CD8-positive, alpha-beta memory T cell (primary cell): ENCODE data around the gene PXDC1. TPM values are rescaled to one million over a fixed set of nuclear protein-coding genes. Genes with fewer than 3 reads are reported as not detected.

Experiments
- CTCF ChIA-PET: fragments of 350-600 bp; sonication (Branson Sonifier 250); formaldehyde crosslinking; loops from one replicate; lab custom pipeline; 2021; ENCODE audit warnings: antibody characterized with exemption; lab: Charles Lee
- POLR2A ChIA-PET: fragments of 350-600 bp; sonication (Branson Sonifier 250); formaldehyde crosslinking; loops from one replicate; lab custom pipeline; 2021; ENCODE audit warnings: antibody characterized with exemption; lab: Charles Lee
- DNase-seq, 5 donors: peaks; one replicate each; pipeline versions ENCODE4 v3.0.0 to v3.0.0-alpha.2; 2020 to 2022; ENCODE audit warnings: mixed read lengths in 1 of 5
- H3K27ac ChIP-seq: one replicate; pipeline ENCODE4 v1.7.0; 2013; ENCODE audit warnings: low read depth, mild to moderate bottlenecking, low read length, moderate library complexity
- H3K27me3 ChIP-seq: 2 replicates; pipeline ENCODE4 v1.7.0; 2013; ENCODE audit warnings: low read length, mild to moderate bottlenecking; ENCODE audit not compliant: insufficient read depth, poor library complexity, severe bottlenecking
- H3K36me3 ChIP-seq: 2 replicates; pipeline ENCODE4 v1.7.0; 2013; ENCODE audit warnings: mild to moderate bottlenecking, low read length, moderate library complexity; ENCODE audit not compliant: insufficient read depth
- H3K4me1 ChIP-seq: 2 replicates; pipeline ENCODE4 v1.7.0; 2013; ENCODE audit warnings: mild to moderate bottlenecking, low read length, moderate library complexity; ENCODE audit not compliant: insufficient read depth
- H3K4me3 ChIP-seq: 2 replicates; pipeline ENCODE4 v1.7.0; 2013; ENCODE audit warnings: mild to moderate bottlenecking, low read length
- H3K9me3 ChIP-seq: 2 replicates; pipeline ENCODE4 v1.7.0; 2013; ENCODE audit warnings: mild to moderate bottlenecking, low read length
- H3K27ac Mint-ChIP-seq, 8 donors: one replicate each; pipeline ENCODE4 v1.8.0; 2020 to 2021; ENCODE audit warnings: mixed read lengths in 8 of 8, mild to moderate bottlenecking in 6 of 8, inconsistent platforms in 3 of 8, moderate library complexity in 3 of 8
- H3K27me3 Mint-ChIP-seq, 2 donors: one replicate each; pipeline ENCODE4 v1.8.0; 2020 to 2021; ENCODE audit warnings: mixed read lengths in 2 of 2, mild to moderate bottlenecking in 1 of 2, moderate library complexity in 1 of 2
- H3K36me3 Mint-ChIP-seq, 3 donors: one replicate each; pipeline ENCODE4 v1.8.0; 2020 to 2021; ENCODE audit warnings: mixed read lengths in 3 of 3, inconsistent platforms in 1 of 3, mild to moderate bottlenecking in 1 of 3
- H3K4me1 Mint-ChIP-seq, 3 donors: one replicate each; pipeline ENCODE4 v1.8.0; 2020 to 2021; ENCODE audit warnings: mixed read lengths in 3 of 3, inconsistent platforms in 1 of 3, mild to moderate bottlenecking in 1 of 3
- H3K4me3 Mint-ChIP-seq, 7 donors: one replicate each; pipeline ENCODE4 v1.8.0; 2020 to 2021; ENCODE audit warnings: mixed read lengths in 7 of 7, mild to moderate bottlenecking in 6 of 7, moderate library complexity in 4 of 7, inconsistent platforms in 2 of 7
- H3K9me3 Mint-ChIP-seq, 5 donors: one replicate each; pipeline ENCODE4 v1.8.0; 2020 to 2022; ENCODE audit warnings: mixed read lengths in 5 of 5, mild to moderate bottlenecking in 3 of 5, moderate library complexity in 2 of 5, inconsistent platforms in 1 of 5
- polyA plus RNA-seq: library from polyadenylated mRNA; unstranded; fragments of 300-500 nt; fragmentation: Illumina TruSeq; gene quantifications from one replicate; pipeline ENCODE4 v1.2.3, GENCODE V29; 2021
- total RNA-seq, 2 experiments: library from RNA; stranded (reverse); gene quantifications; one replicate each; pipeline ENCODE4 v1.2.3, GENCODE V29; 2021

The PXDC1 gene
- total and polyA plus RNA-seq, 3 experiments from 2014 or later = 0.15 to 0.24 TPM; not detected in 1

DNA sequence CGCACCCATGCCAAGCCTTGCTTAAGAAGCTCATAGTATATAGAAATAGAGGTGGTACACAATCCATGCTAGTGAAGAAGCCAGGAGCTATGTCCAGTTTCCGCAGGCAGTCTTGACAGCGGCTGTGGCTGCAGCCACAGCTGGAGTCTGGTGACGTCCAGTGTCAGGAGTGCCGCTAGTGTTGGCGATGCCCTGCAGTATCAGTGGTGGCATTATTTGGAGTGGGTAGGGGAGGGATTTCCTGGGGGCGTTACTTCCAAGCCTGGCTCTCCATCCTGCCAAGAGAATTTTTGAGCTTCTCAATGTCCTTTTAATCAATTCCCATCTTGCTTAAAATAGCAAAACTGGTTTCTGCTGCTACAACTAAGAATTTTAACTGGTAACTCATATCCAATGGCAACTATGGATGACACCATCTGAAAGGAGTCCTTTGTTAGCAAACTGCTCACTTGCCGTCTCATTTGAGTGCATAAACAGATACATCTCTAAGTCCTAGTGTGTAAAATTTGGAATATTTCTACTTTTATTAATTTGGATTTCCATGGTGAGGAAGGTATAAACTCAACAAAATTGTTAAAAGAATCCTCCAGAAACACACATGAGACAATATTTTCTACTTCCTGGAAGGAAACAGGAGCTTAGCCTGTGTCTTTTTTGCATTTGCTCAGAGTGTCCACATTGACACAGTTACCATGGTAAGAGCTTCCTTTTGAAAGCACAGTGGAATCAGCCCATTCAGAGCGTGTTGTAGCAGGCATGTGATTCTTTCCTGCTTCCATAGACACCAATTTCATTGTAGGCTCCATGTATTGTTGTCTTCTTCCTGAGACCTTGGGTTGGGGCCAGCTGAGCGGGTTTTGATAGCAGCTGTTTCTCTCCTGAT is 44.6 kb upstream of the PXDC1 start:
- Histone ChIP-seq H3K9me3 (no peaks in the 10 kb centered on the region), H3K27me3 (no peaks in the 10 kb centered on the region), H3K27ac (no peak overlapping the region), H3K4me1 (no peaks in the 10 kb centered on the region), H3K36me3 (no peaks in the 10 kb centered on the region), H3K4me3 (no peak overlapping the region)
- Mint-ChIP-seq H3K4me3 (no peak overlapping the region), H3K27me3 (peaks cover 0 to 3% of the 10 kb centered on the region in 2 donors), H3K4me1 (no peaks in the 10 kb centered on the region), H3K27ac (no peak overlapping the region), H3K9me3 (no peaks in the 10 kb centered on the region), H3K36me3 (no peaks in the 10 kb centered on the region)
- DNase-seq = no peak
- ChIA-PET POLR2A (no interaction called here), CTCF (interaction anchor here (1.4 kb wide), 1 partner anchor 64 kb away, joined by 5 read pairs; no protein-coding TSS in a partner anchor)

DNA sequence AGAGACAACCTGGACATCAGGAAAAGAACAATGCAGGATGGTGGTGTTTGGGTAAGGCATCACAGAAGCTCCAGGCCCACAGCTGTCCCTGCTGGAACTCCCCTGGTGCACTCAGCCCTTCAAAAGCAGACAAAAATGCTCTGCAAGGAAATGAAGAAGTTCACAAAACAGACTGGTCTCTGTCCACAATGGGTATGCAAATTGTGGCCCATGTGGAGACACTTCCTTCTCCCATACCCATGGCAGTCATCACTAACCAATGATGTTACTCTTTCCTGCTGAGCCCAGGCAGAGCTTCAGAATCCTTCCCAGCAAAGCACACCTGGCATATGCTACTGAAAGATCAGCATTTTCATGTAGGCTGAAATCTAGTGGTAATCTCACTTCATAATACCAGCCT is 42.6 kb upstream of the PXDC1 start:
- Histone ChIP-seq H3K4me1 (no peaks in the 10 kb centered on the region), H3K4me3 (no peak overlapping the region), H3K9me3 (no peaks in the 10 kb centered on the region), H3K36me3 (no peaks in the 10 kb centered on the region), H3K27me3 (no peaks in the 10 kb centered on the region), H3K27ac (no peak overlapping the region)
- DNase-seq = no peak
- CTCF ChIA-PET = interaction anchor here (1.6 kb wide), 1 partner anchor 9 kb away, joined by 3 read pairs; no protein-coding TSS in a partner anchor
- POLR2A ChIA-PET = no interaction called here
- Mint-ChIP-seq H3K4me3 (no peak overlapping the region), H3K27ac (no peak overlapping the region), H3K4me1 (no peaks in the 10 kb centered on the region), H3K27me3 (peaks cover 0 to 3% of the 10 kb centered on the region in 2 donors), H3K36me3 (no peaks in the 10 kb centered on the region), H3K9me3 (no peaks in the 10 kb centered on the region)

DNA sequence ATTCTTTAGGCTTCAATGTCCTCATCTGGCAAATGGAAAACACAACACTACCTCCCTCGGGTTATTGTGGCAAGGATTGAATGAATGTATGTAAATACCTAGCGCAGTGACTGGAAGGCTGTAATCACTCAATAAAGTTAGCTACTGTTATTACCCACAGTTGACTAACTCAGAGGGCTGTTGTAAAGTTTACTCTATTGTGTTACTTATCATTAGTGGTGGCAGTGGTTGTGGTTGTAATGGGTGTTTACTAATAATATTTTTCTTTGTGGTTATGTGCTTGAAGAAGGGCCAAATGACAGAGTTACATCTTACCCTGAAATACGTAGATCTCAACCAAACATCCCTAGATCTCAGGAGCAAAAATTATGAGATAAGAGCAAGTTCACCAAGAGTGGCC is 42.0 kb upstream of the PXDC1 start:
- DNase-seq = no peak
- H3K4me3 ChIP-seq = no peak overlapping the region
- ChIA-PET CTCF (interaction anchor here (1.6 kb wide), 1 partner anchor 9 kb away, joined by 3 read pairs; no protein-coding TSS in a partner anchor), POLR2A (no interaction called here)
- Mint-ChIP-seq H3K9me3 (no peaks in the 10 kb centered on the region), H3K27ac (no peak overlapping the region), H3K4me3 (no peak overlapping the region), H3K27me3 (peaks cover 0 to 3% of the 10 kb centered on the region in 2 donors), H3K4me1 (no peaks in the 10 kb centered on the region), H3K36me3 (no peaks in the 10 kb centered on the region)
- no peaks in the 10 kb centered on the region for H3K9me3 ChIP-seq
- no peaks in the 10 kb centered on the region for H3K27me3 ChIP-seq
- no peaks in the 10 kb centered on the region for H3K4me1 ChIP-seq
- H3K27ac ChIP-seq = no peak overlapping the region
- no peaks in the 10 kb centered on the region for H3K36me3 ChIP-seq

- H3K27me3 Mint-ChIP-seq = peaks cover 0 to 3% of the 10 kb centered on the region in 2 donors
- ChIA-PET POLR2A (no interaction called here), CTCF (interaction anchor here (1.0 kb wide), 1 partner anchor 58 kb away, joined by 3 read pairs; the partner anchor contains the start of gene FAM50B)
- no peaks in the 10 kb centered on the region for H3K4me1 ChIP-seq
- H3K4me3 Mint-ChIP-seq = no peak overlapping the region
- no peak for DNase-seq
- no peaks in the 10 kb centered on the region for H3K9me3 ChIP-seq
- no peak overlapping the region for H3K27ac ChIP-seq
- no peaks in the 10 kb centered on the region for H3K4me1 Mint-ChIP-seq
- H3K9me3 Mint-ChIP-seq = no peaks in the 10 kb centered on the region
- no peaks in the 10 kb centered on the region for H3K36me3 Mint-ChIP-seq
- H3K4me3 ChIP-seq = no peak overlapping the region
- H3K27ac Mint-ChIP-seq = no peak overlapping the region
- no peaks in the 10 kb centered on the region for H3K27me3 ChIP-seq
- H3K36me3 ChIP-seq = no peaks in the 10 kb centered on the region
Observed at GRCh38 chr6:3791526-3792203, 40.2 kb upstream of the PXDC1 start.

GRCh38 chr6:3789896-3790558 is 38.5 kb upstream of the PXDC1 start:
- Histone ChIP-seq H3K9me3 (no peaks in the 10 kb centered on the region), H3K4me3 (no peak overlapping the region), H3K36me3 (no peaks in the 10 kb centered on the region), H3K27me3 (no peaks in the 10 kb centered on the region), H3K4me1 (no peaks in the 10 kb centered on the region), H3K27ac (no peak overlapping the region)
- CTCF ChIA-PET = no interaction called here
- H3K27ac Mint-ChIP-seq = no peak overlapping the region
- H3K9me3 Mint-ChIP-seq = no peaks in the 10 kb centered on the region
- H3K27me3 Mint-ChIP-seq = peaks cover 0 to 3% of the 10 kb centered on the region in 2 donors
- H3K36me3 Mint-ChIP-seq = no peaks in the 10 kb centered on the region
- POLR2A ChIA-PET = no interaction called here
- no peak for DNase-seq
- no peak overlapping the region for H3K4me3 Mint-ChIP-seq
- no peaks in the 10 kb centered on the region for H3K4me1 Mint-ChIP-seq

DNA sequence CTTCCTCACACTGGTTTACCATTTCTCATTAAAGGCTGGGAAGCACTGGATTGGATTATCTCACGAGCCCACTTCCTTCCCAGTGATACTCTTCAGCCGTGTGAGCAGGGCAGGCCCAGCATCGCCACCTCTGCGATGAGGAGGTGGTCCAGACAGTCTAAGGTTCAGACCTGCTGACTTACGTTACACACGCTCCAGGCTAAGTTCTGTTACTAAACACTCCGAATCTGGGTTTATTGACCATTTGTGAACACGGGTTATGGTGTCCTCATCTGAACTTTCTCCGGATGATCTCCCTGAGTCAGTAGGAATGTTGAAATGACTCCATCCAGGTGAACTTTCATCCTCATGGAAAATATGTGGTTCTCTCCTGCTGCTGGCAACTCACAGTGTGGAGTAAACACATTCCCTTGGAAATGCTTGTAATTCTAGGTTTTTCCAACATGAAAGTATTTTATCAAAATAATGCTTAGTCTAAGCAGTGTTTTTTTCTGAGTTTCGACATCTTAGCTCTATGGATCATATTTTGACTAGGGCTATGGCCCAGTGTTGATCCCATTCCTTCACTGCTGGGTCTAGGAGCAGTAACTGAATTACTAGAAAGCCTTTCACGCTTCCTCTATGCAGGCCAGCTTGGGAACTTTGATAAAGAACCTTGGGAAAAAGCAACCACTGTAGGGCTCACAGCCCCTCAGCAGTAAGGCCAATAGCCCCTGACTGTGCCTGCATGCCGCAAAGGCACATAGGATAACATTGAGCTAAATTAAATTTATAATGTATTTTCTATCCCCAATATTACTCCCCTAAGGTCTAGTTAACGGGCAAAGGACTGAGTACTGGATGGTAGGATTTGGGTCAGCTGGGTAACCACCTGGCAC is 37.7 kb upstream of the PXDC1 start:
- H3K27ac Mint-ChIP-seq = no peak overlapping the region
- H3K4me3 Mint-ChIP-seq = no peak overlapping the region
- Histone ChIP-seq H3K36me3 (no peaks in the 10 kb centered on the region), H3K9me3 (no peaks in the 10 kb centered on the region), H3K4me3 (no peak overlapping the region), H3K4me1 (no peaks in the 10 kb centered on the region), H3K27ac (no peak overlapping the region), H3K27me3 (no peaks in the 10 kb centered on the region)
- H3K4me1 Mint-ChIP-seq = no peaks in the 10 kb centered on the region
- CTCF ChIA-PET = no interaction called here
- DNase-seq = no peak
- H3K27me3 Mint-ChIP-seq = no peaks in the 10 kb centered on the region
- POLR2A ChIA-PET = no interaction called here
- no peaks in the 10 kb centered on the region for H3K36me3 Mint-ChIP-seq
- H3K9me3 Mint-ChIP-seq = no peaks in the 10 kb centered on the region

GRCh38 chr6:3788408-3789017 is 37.0 kb upstream of the PXDC1 start:
- POLR2A ChIA-PET = no interaction called here
- H3K27me3 Mint-ChIP-seq = peaks cover 0 to under 1% of the 10 kb centered on the region in 2 donors
- no peaks in the 10 kb centered on the region for H3K4me1 ChIP-seq
- no peak overlapping the region for H3K27ac ChIP-seq
- H3K9me3 Mint-ChIP-seq = no peaks in the 10 kb centered on the region
- no peaks in the 10 kb centered on the region for H3K4me1 Mint-ChIP-seq
- CTCF ChIA-PET = no interaction called here
- no peaks in the 10 kb centered on the region for H3K27me3 ChIP-seq
- no peaks in the 10 kb centered on the region for H3K9me3 ChIP-seq
- H3K4me3 Mint-ChIP-seq = no peak overlapping the region
- H3K27ac Mint-ChIP-seq = no peak overlapping the region
- H3K4me3 ChIP-seq = no peak overlapping the region
- no peaks in the 10 kb centered on the region for H3K36me3 Mint-ChIP-seq
- H3K36me3 ChIP-seq = no peaks in the 10 kb centered on the region
- DNase-seq = no peak
